IMR-90 (cell line): ENCODE data around the gene IGLL1. TPM values are rescaled to one million over a fixed set of nuclear protein-coding genes. Genes with fewer than 3 reads are reported as not detected.

ENCODE experiments used
- ATAC-seq: fragments of 200-7000 bp; cut with Tn5 transposase; 2 replicates; pipeline ENCODE4 v1.9.1; 2020; ENCODE audit warnings: low read depth, mild to moderate bottlenecking, moderate library complexity
- BruUV-seq: library from RNA; stranded (reverse); fragments of 400-500 nt; replicated peaks from 2 replicates; lab custom pipeline; 2021; lab: Mats Ljungman, UMichigan
- CTCF ChIA-PET: fragments of 300-600 bp; formaldehyde crosslinking; extraction: SDS; loops from one replicate; lab custom pipeline; 2021; ENCODE audit warnings: antibody characterized with exemption; lab: Yijun Ruan, JAX
- POLR2A ChIA-PET: fragments of 300-600 bp; sonication (Branson Sonifier 250); formaldehyde crosslinking; loops from one replicate; lab custom pipeline; 2022; ENCODE audit warnings: antibody characterized with exemption; ENCODE audit not compliant: unreplicated experiment; lab: Charles Lee
- DNase-seq: peaks from one replicate; pipeline ENCODE4 v3.0.0; 2013
- H2AFZ ChIP-seq: replicated peaks from 2 replicates; pipeline ENCODE3; 2013; ENCODE audit warnings: low read length, mild to moderate bottlenecking; ENCODE audit not compliant: poor library complexity
- H2AK5ac ChIP-seq: 2 replicates; pipeline ENCODE4 v1.6.1; 2013; ENCODE audit warnings: low read depth, low read length, inconsistent platforms
- H2AK9ac ChIP-seq: replicated peaks from 2 replicates; pipeline ENCODE3; 2013; ENCODE audit warnings: mild to moderate bottlenecking, low read depth, low read length, moderate library complexity; ENCODE audit not compliant: poor library complexity
- H2BK120ac ChIP-seq: 2 replicates; pipeline ENCODE4 v1.6.1; 2013; ENCODE audit warnings: low read depth, low read length, inconsistent platforms
- H2BK15ac ChIP-seq: 3 replicates; pipeline ENCODE4 v1.6.1; 2013; ENCODE audit warnings: low read depth, low read length, inconsistent platforms
- H2BK20ac ChIP-seq: 2 replicates; pipeline ENCODE4 v1.6.1; 2013; ENCODE audit warnings: low read depth, mild to moderate bottlenecking, inconsistent platforms, low read length, moderate library complexity
- H2BK5ac ChIP-seq: 2 replicates; pipeline ENCODE4 v1.6.1; 2013; ENCODE audit warnings: mild to moderate bottlenecking, low read depth, low read length, inconsistent platforms; ENCODE audit not compliant: poor library complexity, severe bottlenecking
- H3K14ac ChIP-seq: replicated peaks from 2 replicates; pipeline ENCODE4 v1.6.1; 2013; ENCODE audit warnings: low read depth, low read length, inconsistent platforms
- H3K18ac ChIP-seq: 2 replicates; pipeline ENCODE4 v1.6.1; 2013; ENCODE audit warnings: low read depth, low read length, control low read depth
- H3K23ac ChIP-seq: 2 replicates; pipeline ENCODE4 v1.6.1; 2013; ENCODE audit warnings: low read depth, low read length, inconsistent platforms
- H3K27ac ChIP-seq: 2 replicates; pipeline ENCODE4 v1.5.1; 2013; ENCODE audit warnings: mild to moderate bottlenecking, control low read depth, low read length; ENCODE audit not compliant: insufficient read depth
- H3K27me3 ChIP-seq: 2 replicates; pipeline ENCODE4 v1.6.1; 2013; ENCODE audit warnings: low read length; ENCODE audit not compliant: control insufficient read depth, insufficient read depth
- H3K36me3 ChIP-seq: 2 replicates; pipeline ENCODE4 v1.6.1; 2013; ENCODE audit warnings: low read length, mixed read lengths; ENCODE audit not compliant: control insufficient read depth, insufficient read depth
- H3K4ac ChIP-seq: 2 replicates; pipeline ENCODE4 v1.6.1; 2013; ENCODE audit warnings: low read depth, low read length, inconsistent platforms
- H3K4me1 ChIP-seq: 2 replicates; pipeline ENCODE4 v1.6.1; 2013; ENCODE audit warnings: low read length, mixed read lengths; ENCODE audit not compliant: control insufficient read depth, insufficient read depth
- H3K4me2 ChIP-seq: 2 replicates; pipeline ENCODE4 v1.6.1; 2013; ENCODE audit warnings: low read depth, mild to moderate bottlenecking, control low read depth, low read length, moderate library complexity
- H3K4me3 ChIP-seq: 2 replicates; pipeline ENCODE4 v1.5.1; 2013; ENCODE audit warnings: low read depth, mild to moderate bottlenecking, control low read depth, low read length, moderate library complexity; ENCODE audit not compliant: insufficient read depth
- H3K56ac ChIP-seq: 2 replicates; pipeline ENCODE4 v1.6.1; 2013; ENCODE audit warnings: low read length, inconsistent platforms; ENCODE audit not compliant: insufficient read depth; ENCODE audit errors: extremely low read depth
- H3K79me1 ChIP-seq, 2 experiments: 2 replicates each; pipeline ENCODE4 v1.6.1; 2013; ENCODE audit warnings: low read length in 2 of 2, inconsistent platforms in 1 of 2, low read depth in 1 of 2
- H3K9ac ChIP-seq: 2 replicates; pipeline ENCODE4 v1.6.1; 2013; ENCODE audit warnings: low read depth, low read length, control low read depth
- H3K9me1 ChIP-seq: 2 replicates; pipeline ENCODE4 v1.6.1; 2013; ENCODE audit warnings: low read length, inconsistent platforms; ENCODE audit not compliant: insufficient read depth
- H3K9me3 ChIP-seq: 2 replicates; pipeline ENCODE4 v1.6.1; 2013; ENCODE audit warnings: low read length; ENCODE audit not compliant: control insufficient read depth, insufficient read depth
- H4K20me1 ChIP-seq: 2 replicates; pipeline ENCODE4 v1.6.1; 2013; ENCODE audit warnings: low read length, inconsistent platforms; ENCODE audit not compliant: insufficient read depth
- H4K5ac ChIP-seq: 2 replicates; pipeline ENCODE4 v1.6.1; 2013; ENCODE audit warnings: mild to moderate bottlenecking, low read depth, low read length, control low read depth
- H4K8ac ChIP-seq, 2 experiments: 2 replicates each; pipeline ENCODE4 v1.6.1; 2013; ENCODE audit warnings: low read depth in 2 of 2, low read length in 2 of 2, control low read depth in 1 of 2, inconsistent platforms in 1 of 2
- H4K91ac ChIP-seq: 2 replicates; pipeline ENCODE4 v1.6.1; 2013; ENCODE audit warnings: low read depth, low read length, inconsistent platforms; ENCODE audit not compliant: insufficient read depth
- BHLHE40 ChIP-seq: fragments of 150-350 bp; IDR thresholded peaks from 2 replicates; pipeline ENCODE4 v1.6.1; 2016; ENCODE audit warnings: mild to moderate bottlenecking, low read depth, low read length
- CEBPB ChIP-seq: IDR thresholded peaks from 2 replicates; pipeline ENCODE4 v1.6.1; 2012; ENCODE audit warnings: low read depth, low read length, improper control_type of control experiment
- MXI1 ChIP-seq: IDR thresholded peaks from 2 replicates; pipeline ENCODE4 v1.6.1; 2012; ENCODE audit warnings: low read depth, mild to moderate bottlenecking, low read length, moderate library complexity, borderline replicate concordance
- NFE2L2 ChIP-seq: fragments of 150-350 bp; IDR thresholded peaks from 2 replicates; pipeline ENCODE4 v1.6.1; 2016; ENCODE audit warnings: low read depth, mild to moderate bottlenecking, low read length
- POLR2A ChIP-seq: IDR thresholded peaks from 2 replicates; pipeline ENCODE4 v1.6.1; 2012; ENCODE audit warnings: mild to moderate bottlenecking, low read depth, low read length
- RFX5 ChIP-seq: IDR thresholded peaks from 2 replicates; pipeline ENCODE4 v1.8.0; 2012; ENCODE audit warnings: low read depth, mild to moderate bottlenecking, low read length, moderate library complexity
- USF2 ChIP-seq: fragments of 150-350 bp; IDR thresholded peaks from 2 replicates; pipeline ENCODE4 v1.6.1; 2017; ENCODE audit warnings: mild to moderate bottlenecking, antibody characterized with exemption, low read length, low read depth
- dilution Hi-C: fragments of 300-500 bp; cut with HindIII; formaldehyde crosslinking; loops from one replicate; pipeline ENCODE4 v1.14.3; 2018; ENCODE audit warnings: low sequenced_read_pairs; ENCODE audit not compliant: unreplicated experiment
- in situ Hi-C: fragments of 300-500 bp; cut with MboI; formaldehyde crosslinking; loops from 3 replicates; pipeline ENCODE4 v1.14.3; 2019; ENCODE audit warnings: low sequenced_read_pairs, inconsistent platforms, mixed read lengths
- intact Hi-C: fragments of 100-400 bp; cut with micrococcal nuclease; formaldehyde crosslinking; loops from 2 replicates; pipeline ENCODE4 v1.10.0; 2022
- polyA plus RNA-seq, 3 experiments: library from polyadenylated mRNA; depleted of rRNA; stranded (reverse); fragments of >200 nt; gene quantifications; 2 replicates each; pipeline ENCODE4 v1.2.3, GENCODE V29; 2012; ENCODE audit warnings: low replicate concordance in 1 of 3
- total RNA-seq: library from RNA; depleted of rRNA; stranded (reverse); fragments of >200 nt; gene quantifications from 2 replicates; pipeline ENCODE4 v1.2.3, GENCODE V29; 2012

IGLL1 gene
- total and polyA plus RNA-seq, 2 of the 4 experiments (the other 2 are of a cell fraction), result not detected

GRCh38 chr22:23551385-23551784 lies 28.7 kb downstream of the IGLL1 start:
- Histone ChIP-seq H2AK9ac (no peak overlapping the region), H3K36me3 (no peaks in the 10 kb centered on the region), H4K20me1 (no peaks in the 10 kb centered on the region), H3K27ac (no peak overlapping the region), H3K9ac (no peak overlapping the region), H4K91ac (no peak overlapping the region), H3K18ac (no peak overlapping the region), H3K4me2 (no peak overlapping the region), H2BK15ac (no peak overlapping the region), H3K9me3 (peaks cover 8% of the 10 kb centered on the region), H3K27me3 (peaks cover 2% of the 10 kb centered on the region; the same call in 1 of the 2 replicates), H3K4me3 (no peak overlapping the region), H3K23ac (no peak overlapping the region), H2BK5ac (peak overlapping the region; percentile 13), H3K14ac (no peak overlapping the region), H4K8ac (no peak overlapping the region), H3K4ac (no peak overlapping the region), H2BK20ac (no peak overlapping the region), H2AFZ (no peak overlapping the region), H2BK120ac (no peak overlapping the region), H3K79me1 (no peaks in the 10 kb centered on the region), H3K4me1 (no peaks in the 10 kb centered on the region), H3K9me1 (no peaks in the 10 kb centered on the region), H4K5ac (no peak overlapping the region), H3K56ac (no peak overlapping the region), H2AK5ac (no peak overlapping the region)
- no TSS peak for BruUV-seq
- dilution Hi-C loops, result no loop called here
- intact Hi-C loops, result no loop called here
- no peak for ATAC-seq
- CTCF ChIA-PET, result no interaction called here
- in situ Hi-C loops, result no loop called here
- POLR2A ChIA-PET, result no interaction called here
- no peak for DNase-seq
- TF ChIP-seq MXI1 (no peak), USF2 (no peak), CEBPB (no peak), BHLHE40 (no peak), RFX5 (no peak), POLR2A (no peak), NFE2L2 (no peak)
